Stimulated activated CD8-positive, alpha-beta memory T cell treated with anti-CD3 and anti-CD28 coated beads, Interleukin-4, amount 100 ng/mL, for 24 hours (primary cell): ENCODE results near the gene P4HB.

Experiments
- DNase-seq: peaks from one replicate; pipeline ENCODE4 v3.0.0-alpha.2; 2020; ENCODE audit warnings: low read depth

P4HB gene

DNA sequence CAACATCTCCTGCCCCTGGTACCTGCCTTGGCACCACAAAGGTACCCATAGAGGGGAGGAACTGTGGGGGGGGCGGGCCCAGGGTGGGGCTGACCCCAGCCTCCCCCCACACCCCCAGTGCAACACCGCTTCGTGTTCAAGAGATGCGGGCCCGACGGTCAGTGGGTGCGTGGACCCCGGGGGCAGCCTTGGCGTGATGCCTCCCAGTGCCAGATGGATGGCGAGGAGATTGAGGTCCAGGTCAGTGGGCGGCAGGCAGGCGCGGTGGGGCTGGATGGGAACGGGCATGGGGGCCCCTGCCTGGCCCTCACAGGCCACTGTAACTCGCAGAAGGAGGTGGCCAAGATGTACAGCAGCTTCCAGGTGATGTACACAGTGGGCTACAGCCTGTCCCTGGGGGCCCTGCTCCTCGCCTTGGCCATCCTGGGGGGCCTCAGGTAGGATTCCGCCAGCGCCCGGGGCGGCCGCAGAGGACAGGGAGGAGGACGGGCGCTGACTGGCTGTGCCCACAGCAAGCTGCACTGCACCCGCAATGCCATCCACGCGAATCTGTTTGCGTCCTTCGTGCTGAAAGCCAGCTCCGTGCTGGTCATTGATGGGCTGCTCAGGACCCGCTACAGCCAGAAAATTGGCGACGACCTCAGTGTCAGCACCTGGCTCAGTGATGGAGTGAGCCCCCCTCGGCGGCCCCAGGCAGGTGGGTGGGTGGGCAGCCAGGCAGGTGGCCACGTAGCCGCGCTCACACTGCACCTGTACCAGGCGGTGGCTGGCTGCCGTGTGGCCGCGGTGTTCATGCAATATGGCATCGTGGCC lies 49.2 kb downstream of the P4HB start:
- no peak for DNase-seq

GRCh38 chr17:81810476-81810875 lies 49.9 kb downstream of the P4HB start:
- DNase-seq = no peak

DNA sequence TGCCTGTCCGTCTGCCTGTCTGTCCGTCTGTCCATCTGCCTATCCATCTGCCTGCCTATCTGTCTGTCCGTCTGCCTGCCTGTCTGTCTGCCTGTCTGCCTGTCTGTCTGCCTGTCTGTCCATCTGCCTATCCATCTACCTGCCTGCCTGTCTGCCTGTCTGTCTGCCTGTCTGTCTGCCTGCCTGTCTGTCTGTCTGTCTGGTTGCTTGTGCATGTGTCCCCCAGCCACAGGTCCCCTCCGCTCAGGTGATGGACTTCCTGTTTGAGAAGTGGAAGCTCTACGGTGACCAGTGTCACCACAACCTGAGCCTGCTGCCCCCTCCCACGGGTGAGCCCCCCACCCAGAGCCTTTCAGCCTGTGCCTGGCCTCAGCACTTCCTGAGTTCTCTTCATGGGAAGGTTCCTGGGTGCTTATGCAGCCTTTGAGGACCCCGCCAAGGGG lies 50.8 kb downstream of the P4HB start:
- no peak for DNase-seq

DNA sequence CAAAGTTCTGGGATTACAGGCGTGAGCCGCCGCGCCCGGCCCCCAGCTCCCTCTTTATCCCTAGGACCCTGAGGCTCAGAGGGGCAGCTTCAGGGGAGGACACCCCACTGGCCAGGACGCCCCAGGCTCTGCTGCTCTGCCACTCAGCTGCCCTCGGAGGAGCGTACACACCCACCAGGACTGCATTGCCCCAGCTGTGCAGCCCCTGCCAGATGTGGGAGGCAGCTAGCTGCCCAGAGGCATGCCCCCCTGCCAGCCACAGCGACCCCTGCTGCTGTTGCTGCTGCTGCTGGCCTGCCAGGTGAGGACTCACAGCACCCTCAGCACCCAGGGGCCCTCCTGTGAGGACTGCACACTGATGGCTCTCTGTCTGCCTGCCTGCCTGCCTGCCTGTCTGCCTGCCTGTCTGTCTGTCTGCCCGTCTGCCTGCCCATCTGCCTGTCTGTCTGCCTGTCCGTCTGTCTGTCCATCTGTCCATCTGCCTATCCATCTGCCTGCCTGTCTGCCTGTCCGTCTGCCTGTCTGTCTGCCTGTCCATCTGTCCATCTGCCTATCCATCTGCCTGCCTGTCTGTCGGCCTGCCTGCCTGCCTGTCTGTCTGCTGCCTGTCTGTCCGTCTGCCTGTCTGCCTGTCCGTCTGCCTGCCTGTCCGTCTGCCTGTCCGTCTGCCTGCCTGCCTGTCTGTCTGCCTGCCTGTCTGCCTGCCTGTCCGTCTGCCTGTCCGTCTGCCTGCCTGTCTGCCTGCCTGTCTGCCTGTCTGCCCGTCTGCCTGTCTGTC lies 51.4 kb downstream of the P4HB start:
- DNase-seq = no peak

DNA sequence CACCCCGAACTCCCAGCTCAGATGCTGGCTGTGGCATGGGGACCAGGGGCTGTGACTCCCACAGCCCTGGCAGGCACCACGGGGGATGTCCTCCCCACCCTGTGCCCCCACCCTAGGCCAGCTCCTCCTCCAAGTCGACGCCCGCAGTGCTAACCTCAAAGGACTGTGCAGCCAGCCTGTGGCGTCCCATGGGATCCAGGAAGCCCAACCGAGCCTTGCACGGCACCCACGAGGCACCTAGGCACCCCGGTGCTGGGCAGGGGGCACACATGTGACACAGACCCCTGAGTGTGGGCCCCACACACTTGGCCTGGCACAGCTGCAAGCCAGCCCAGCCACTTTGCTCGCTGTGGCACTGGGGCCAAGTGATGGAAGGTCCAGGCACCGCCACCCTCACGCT lies 52.5 kb downstream of the P4HB start:
- no peak for DNase-seq

- no peak for DNase-seq
Measured at GRCh38 chr17:81807210-81807719, 53.1 kb downstream of the P4HB start.

DNA sequence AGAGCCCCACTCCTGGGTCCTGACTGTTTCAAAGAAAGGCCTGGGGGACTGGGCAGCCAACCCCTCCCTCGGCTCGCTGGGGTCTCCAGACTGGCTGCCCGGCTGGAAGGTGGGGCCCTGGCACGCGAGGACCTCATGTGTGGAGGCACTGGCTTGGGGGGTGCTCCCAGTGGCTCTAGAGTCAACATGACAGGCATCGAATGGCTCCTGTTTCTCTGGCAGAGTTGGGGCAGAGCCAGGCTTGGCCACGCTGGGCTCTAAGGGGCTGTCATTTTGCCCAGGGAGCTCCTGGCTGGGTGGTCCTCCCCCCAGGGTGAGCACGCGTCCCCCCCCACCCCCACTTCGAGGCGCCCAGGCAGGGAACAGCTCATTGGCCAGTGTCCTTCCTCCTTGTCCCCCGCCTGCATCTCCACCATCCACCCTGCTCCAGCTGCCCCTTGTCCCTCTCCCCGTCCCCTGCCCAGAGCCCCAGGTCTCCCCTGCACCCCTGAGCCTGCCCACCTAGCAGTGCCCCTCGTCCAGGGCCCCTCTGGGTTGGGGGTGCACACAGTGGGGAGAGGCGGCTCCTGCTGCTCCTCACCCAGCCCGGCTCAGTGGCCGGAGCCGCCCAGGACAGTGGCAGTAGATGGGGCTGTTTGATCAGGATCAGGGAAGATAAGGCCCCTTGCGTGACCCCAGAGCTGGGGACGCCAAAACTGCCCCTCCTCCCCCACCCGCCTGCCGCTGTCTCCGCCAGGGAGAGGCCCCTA lies 53.7 kb downstream of the P4HB start:
- no peak for DNase-seq

- no peak for DNase-seq
Measured at GRCh38 chr17:81805707-81806460, 54.5 kb downstream of the P4HB start.

- DNase-seq = no peak
Measured at GRCh38 chr17:81804559-81805399, 55.6 kb downstream of the P4HB start.

DNA sequence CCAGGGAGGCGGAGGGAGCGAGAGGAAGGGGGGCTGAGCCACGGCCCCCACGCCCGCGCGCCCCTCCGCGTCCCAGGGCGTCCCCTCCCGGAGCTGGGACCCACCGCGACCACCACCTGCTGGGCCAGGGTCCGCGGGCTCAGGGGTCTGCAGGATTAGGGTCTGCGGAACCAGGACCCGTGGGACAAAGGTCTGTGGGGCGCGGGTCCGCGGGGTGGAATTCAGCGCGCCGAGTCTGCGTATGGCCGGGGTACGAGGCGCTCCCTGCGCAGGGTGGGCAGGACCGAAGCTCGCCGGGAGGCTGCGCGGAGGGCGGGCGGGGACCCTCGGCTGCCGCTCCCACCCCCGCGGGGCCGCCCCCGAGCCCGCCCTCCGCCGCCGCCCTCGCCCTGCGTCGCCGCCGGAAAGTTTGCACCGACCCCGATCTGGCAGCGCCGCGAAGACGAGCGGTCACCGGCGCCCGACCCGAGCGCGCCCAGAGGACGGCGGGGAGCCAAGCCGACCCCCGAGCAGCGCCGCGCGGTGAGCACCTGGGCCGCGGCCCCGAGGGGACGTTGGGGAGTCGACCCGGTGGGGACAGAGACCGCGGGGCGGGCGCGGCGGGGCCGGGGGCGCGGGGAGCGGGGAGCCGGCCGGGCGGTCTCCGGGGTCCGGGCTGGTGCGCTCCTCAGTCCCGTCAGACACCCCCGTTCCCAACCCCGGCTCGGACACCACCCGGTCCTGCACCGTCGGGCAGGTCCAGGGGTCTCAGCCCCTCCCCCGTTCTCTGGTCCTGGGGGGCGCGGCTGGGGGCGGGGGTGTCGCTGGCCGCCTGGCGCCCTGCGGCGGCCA lies 56.4 kb downstream of the P4HB start, which contains the start of gene GCGR:
GCGR (plus strand) TSS at position 423 of the 831 bp plus-strand sequence. CDS start 4,869 bp downstream, outside the sequence.
- DNase-seq = no peak

GRCh38 chr17:81802856-81803643 lies 57.3 kb downstream of the P4HB start:
- no peak for DNase-seq

GRCh38 chr17:81802048-81802758 lies 58.1 kb downstream of the P4HB start:
- DNase-seq = no peak

GRCh38 chr17:81801327-81801726 lies 59.0 kb downstream of the P4HB start:
- no peak for DNase-seq

DNA sequence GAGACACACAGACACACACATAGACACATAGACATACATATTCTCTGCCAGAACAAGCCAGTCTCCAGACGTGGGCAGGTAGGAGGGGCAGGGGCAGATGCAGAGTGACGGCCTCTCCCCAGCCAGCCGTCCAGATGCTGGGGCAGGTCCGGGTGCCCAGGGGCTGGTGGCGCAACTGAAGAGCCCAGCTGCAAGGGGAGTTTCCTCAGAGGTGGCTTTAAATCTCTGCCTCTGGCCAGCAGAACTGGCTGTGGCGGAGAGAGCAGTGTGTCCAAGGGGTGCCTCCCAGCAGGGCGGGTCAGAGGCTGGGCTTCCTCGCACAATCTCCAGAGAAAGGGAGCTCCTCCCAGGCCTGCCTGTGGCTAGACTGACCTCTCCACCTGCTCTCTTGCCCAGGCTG lies 65.8 kb downstream of the P4HB start:
- DNase-seq = no peak

DNA sequence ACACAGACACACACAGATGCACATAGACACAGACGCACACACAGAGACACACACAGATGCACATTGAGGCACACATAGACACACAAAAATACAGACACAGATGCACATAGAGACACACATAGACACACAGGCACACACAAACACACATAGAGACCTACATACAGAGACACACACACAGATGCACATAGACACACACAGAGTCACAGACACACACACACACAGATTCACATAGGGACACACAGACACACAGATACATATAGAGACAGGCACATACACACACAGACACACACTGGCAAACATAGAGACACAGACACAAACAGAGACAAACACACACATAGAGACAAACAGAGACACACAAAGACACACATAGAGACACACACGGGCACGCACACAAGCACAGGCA lies 66.3 kb downstream of the P4HB start:
- no peak for DNase-seq
